GM06990 (cell line): ENCODE measurements around the gene ZCWPW1.

Experiments used
- DNase-seq: peaks from one replicate; pipeline ENCODE4 v3.0.0-alpha.2; 2011; ENCODE audit not compliant: insufficient read length; ENCODE audit errors: extremely low read depth
- H3K27me3 ChIP-seq: replicated peaks from 2 replicates; pipeline ENCODE4 v1.6.0; 2011; ENCODE audit warnings: low read length; ENCODE audit not compliant: control insufficient read depth, insufficient read depth
- H3K36me3 ChIP-seq: 2 replicates; pipeline ENCODE4 v1.5.1; 2011; ENCODE audit warnings: low read length; ENCODE audit not compliant: control insufficient read depth, insufficient read depth
- H3K4me3 ChIP-seq: replicated peaks from 2 replicates; pipeline ENCODE4 v1.5.1; 2011; ENCODE audit warnings: low read depth, mild to moderate bottlenecking, control low read depth, low read length
- TF ChIP-seq, protein P1 (sequence below): IDR thresholded peaks from 2 replicates; pipeline ENCODE4 v1.5.1; 2011; ENCODE audit warnings: low read length, control low read depth, mild to moderate bottlenecking, inconsistent platforms; ENCODE audit not compliant: insufficient read depth, poor library complexity, severe bottlenecking

Gene ZCWPW1

DNA sequence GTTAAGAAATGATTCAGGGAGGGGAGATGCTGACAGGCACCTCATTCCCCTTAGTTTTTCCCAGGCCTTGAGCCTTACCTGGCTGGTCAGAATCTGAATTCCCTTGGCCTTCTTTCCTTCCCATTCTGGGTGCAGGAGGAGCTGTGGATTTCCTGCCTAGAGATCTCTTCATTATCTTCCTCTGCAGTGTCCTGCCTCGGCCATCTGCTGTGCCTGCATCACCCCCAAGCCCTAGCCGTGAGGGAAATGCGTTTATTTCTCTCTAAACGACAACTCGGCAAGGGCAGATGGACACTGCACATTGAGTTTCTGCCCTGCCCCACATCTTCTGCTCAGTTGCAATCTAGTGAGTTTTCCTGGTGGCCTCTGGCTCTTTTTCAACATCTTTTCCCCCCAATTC is 26.7 kb downstream of the ZCWPW1 start:
- Histone ChIP-seq H3K27me3 (no peaks in the 10 kb centered on the region), H3K36me3 (no peaks in the 10 kb centered on the region), H3K4me3 (no peak overlapping the region)
- no peak for DNase-seq
- TF ChIP-seq, protein P1, sequence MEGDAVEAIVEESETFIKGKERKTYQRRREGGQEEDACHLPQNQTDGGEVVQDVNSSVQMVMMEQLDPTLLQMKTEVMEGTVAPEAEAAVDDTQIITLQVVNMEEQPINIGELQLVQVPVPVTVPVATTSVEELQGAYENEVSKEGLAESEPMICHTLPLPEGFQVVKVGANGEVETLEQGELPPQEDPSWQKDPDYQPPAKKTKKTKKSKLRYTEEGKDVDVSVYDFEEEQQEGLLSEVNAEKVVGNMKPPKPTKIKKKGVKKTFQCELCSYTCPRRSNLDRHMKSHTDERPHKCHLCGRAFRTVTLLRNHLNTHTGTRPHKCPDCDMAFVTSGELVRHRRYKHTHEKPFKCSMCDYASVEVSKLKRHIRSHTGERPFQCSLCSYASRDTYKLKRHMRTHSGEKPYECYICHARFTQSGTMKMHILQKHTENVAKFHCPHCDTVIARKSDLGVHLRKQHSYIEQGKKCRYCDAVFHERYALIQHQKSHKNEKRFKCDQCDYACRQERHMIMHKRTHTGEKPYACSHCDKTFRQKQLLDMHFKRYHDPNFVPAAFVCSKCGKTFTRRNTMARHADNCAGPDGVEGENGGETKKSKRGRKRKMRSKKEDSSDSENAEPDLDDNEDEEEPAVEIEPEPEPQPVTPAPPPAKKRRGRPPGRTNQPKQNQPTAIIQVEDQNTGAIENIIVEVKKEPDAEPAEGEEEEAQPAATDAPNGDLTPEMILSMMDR: no peak

DNA sequence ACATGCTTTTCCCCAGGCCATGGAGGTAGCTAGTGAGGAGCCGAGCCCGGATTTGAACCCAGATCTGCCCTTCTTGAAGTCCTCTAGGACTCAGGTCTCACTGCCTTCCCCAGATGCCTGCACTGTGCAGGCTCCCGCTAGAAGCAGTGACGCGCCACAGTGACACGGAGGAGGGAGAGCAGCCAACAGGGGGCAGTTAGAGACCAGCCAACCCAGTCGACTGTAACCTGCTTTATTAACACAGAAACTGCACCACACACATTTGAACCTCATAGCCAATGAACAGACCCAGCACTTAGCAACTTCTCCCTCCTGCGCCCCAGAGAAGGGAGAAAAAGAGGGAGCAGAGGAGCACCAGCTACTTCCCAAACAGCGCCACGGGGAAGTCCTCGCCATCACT is 27.8 kb downstream of the ZCWPW1 start:
- H3K36me3 ChIP-seq: no peaks in the 10 kb centered on the region
- no peak overlapping the region for H3K4me3 ChIP-seq
- TF ChIP-seq, protein P1: peak; percentile 11
- DNase-seq: no peak
- no peaks in the 10 kb centered on the region for H3K27me3 ChIP-seq

DNA sequence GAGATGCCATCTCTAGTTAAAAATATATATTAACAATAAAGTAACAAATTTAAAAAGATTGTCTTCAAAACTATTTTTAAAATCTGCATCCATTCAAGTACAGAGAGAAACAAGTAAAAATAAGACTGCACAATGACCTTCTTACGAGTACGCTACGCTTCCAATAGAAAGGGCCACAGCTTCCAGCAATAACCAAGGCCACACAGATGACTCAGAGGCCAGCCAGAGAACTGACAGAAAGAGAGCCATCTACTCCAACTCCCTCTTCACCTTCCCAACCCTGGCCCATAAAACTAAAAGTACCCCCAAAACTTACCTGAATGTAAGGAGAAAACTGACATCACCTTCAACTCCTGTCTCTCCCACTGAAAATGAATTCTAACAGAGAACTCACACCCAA is 28.5 kb downstream of the ZCWPW1 start:
- Histone ChIP-seq H3K4me3 (no peak overlapping the region), H3K36me3 (no peaks in the 10 kb centered on the region), H3K27me3 (no peaks in the 10 kb centered on the region)
- DNase-seq: no peak
- TF ChIP-seq, protein P1: no peak

DNA sequence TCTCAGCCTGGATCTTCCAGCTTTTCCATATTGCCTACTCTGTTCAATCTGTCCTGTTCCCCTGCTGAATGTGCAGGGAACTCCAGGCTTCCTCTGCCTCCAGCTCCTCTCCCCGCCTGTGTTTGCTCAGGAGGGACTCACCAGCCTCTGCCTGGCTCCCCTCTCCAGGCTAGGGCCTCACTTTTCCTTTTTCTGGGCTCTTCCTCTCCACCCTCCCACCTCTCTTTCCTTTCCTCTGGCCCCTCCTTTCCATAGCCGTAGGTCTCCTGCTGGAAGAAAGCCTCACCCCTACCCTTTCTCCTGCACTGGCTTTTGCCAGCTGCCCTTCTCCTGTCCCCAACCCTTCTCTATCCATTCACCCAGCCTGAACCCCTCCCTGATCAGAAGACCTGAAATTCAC is 30.3 kb downstream of the ZCWPW1 start:
- Histone ChIP-seq H3K4me3 (no peak overlapping the region), H3K27me3 (no peaks in the 10 kb centered on the region), H3K36me3 (no peaks in the 10 kb centered on the region)
- no peak for DNase-seq
- TF ChIP-seq, protein P1: no peak

DNA sequence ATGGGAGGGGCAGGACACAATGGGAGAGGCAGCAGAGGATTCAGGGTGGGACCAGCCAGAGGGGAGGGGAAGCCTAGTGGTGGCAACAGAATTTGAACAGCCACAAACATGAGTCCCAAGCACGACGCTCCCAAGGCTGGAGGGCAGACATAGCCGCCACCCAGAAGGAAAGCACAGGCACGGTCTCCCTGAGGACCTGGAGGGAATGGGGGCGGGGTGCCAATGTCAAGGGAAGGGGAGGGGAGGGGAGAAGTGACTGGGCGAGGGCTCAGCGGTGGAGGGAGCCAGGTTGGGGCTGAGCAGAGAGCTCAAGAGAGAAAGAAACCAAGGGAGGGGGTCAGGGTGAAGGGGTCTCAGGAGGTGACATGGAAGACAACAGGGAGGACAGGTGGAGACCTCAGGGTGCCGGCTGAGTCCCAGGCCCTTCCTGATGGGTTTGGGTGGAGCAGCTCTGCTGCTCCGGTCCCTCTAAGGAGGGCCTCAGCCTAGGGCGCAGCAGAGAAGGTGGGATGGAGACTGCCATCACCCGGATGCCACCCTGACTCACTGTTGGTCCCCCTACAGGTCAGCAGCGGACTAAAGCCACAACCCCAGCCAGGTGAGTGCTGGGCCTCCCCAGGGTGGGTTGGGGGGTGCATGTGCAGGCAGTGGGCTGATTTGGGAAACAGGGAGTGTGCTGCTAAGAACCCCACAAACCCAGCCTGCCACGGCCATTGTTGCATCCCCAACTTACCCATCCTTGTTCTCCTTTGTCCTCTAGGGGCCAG is 31.0 kb downstream of the ZCWPW1 start:
- Histone ChIP-seq H3K27me3 (no peaks in the 10 kb centered on the region), H3K4me3 (no peak overlapping the region), H3K36me3 (no peaks in the 10 kb centered on the region)
- TF ChIP-seq, protein P1: peak; percentile 2
- no peak for DNase-seq
